K562 (cell line): ENCODE results near the gene ZFYVE21. TPM values are rescaled to one million over a fixed set of nuclear protein-coding genes. Genes with fewer than 3 reads are reported as not detected.

Source experiments
- ATAC-seq: fragments of 200-7000 bp; cut with Tn5 transposase; 3 replicates; pipeline ENCODE4 v1.9.1; 2020; ENCODE audit warnings: moderate library complexity
- BruUV-seq: library from RNA; stranded (reverse); fragments of 400-500 nt; replicated peaks from 2 replicates; lab custom pipeline; 2021; lab: Mats Ljungman, UMichigan
- CTCF ChIA-PET: fragments of 300-600 bp; formaldehyde crosslinking; extraction: SDS; loops from one replicate; lab custom pipeline; 2021; ENCODE audit warnings: low intra/inter-chr PET ratio; lab: Yijun Ruan, JAX
- POLR2A ChIA-PET: fragments of 300-600, 350-650 bp; sonication (Branson Sonifier 250); formaldehyde crosslinking; extraction: SDS; loops from one replicate; lab custom pipeline; 2021; ENCODE audit warnings: antibody characterized with exemption, inconsistent platforms; lab: Yijun Ruan, JAX
- DNase-seq, 4 experiments: peaks; one replicate each; pipeline versions ENCODE4 v3.0.0 to v3.0.0-alpha.2; 2011 to 2018; ENCODE audit warnings: low spot score in 3 of 4, mixed read lengths in 3 of 4; ENCODE audit errors: extremely low read depth in 1 of 4
- FAIRE-seq: peaks from 2 replicates; lab custom pipeline; 2011; peaks lifted over from hg19 to GRCh38; lab: Jason Lieb, UNC
- H2AFZ ChIP-seq: 2 replicates; pipeline ENCODE4 v1.6.0; 2011; ENCODE audit warnings: low read depth, low read length, control low read depth, inconsistent platforms
- H3K27ac ChIP-seq: fragments of 200-600 bp; 3 replicates; pipeline ENCODE4 v1.8.0; 2011; ENCODE audit warnings: low read depth, mild to moderate bottlenecking, control low read depth, inconsistent platforms, low read length, moderate library complexity, mixed read lengths; ENCODE audit errors: extremely low read depth
- H3K27me3 ChIP-seq, 2 experiments: fragments of 300-600 bp in 1 of 2; 2 replicates in 1 of 2; 3 replicates in 1 of 2; pipeline versions ENCODE4 v1.6.0 to v1.8.0; 2011; ENCODE audit warnings: inconsistent platforms in 2 of 2, low read length in 2 of 2, mild to moderate bottlenecking in 1 of 2, mixed read lengths in 1 of 2, moderate library complexity in 1 of 2; ENCODE audit not compliant: control insufficient read depth in 2 of 2, insufficient read depth in 2 of 2
- H3K36me3 ChIP-seq: fragments of 300-600 bp; 3 replicates; pipeline ENCODE4 v1.8.0; 2011; ENCODE audit warnings: mild to moderate bottlenecking, low read length, inconsistent platforms; ENCODE audit not compliant: control insufficient read depth, insufficient read depth
- H3K4me1 ChIP-seq, 2 experiments: fragments of 200-600 bp in 1 of 2; replicated peaks in 1 of 2; 2 replicates in 1 of 2; 3 replicates in 1 of 2; pipeline versions ENCODE4 v1.5.1 to v1.8.0; 2011; ENCODE audit warnings: inconsistent platforms in 2 of 2, low read length in 2 of 2, mild to moderate bottlenecking in 1 of 2, mixed read lengths in 1 of 2, moderate library complexity in 1 of 2; ENCODE audit not compliant: control insufficient read depth in 2 of 2, insufficient read depth in 2 of 2
- H3K4me2 ChIP-seq: 2 replicates; pipeline ENCODE4 v1.6.1; 2011; ENCODE audit warnings: low read length, control low read depth, inconsistent platforms, mixed read lengths; ENCODE audit not compliant: insufficient read depth
- H3K4me3 ChIP-seq: fragments of 200-600 bp; sonication (generic), shearing (Covaris generic); 2 replicates; pipeline ENCODE4 v1.5.1; 2016; ENCODE audit warnings: control low read depth, inconsistent platforms
- H3K79me2 ChIP-seq: fragments of 200-600 bp; 3 replicates; pipeline ENCODE4 v1.8.0; 2011; ENCODE audit warnings: low read length, inconsistent platforms; ENCODE audit not compliant: control insufficient read depth, insufficient read depth
- H3K9ac ChIP-seq, 2 experiments: 2 replicates each; pipeline versions ENCODE4 v1.6.0 to v1.6.1; 2011; ENCODE audit warnings: low read depth in 2 of 2, low read length in 2 of 2, control low read depth in 1 of 2, inconsistent platforms in 1 of 2, mild to moderate bottlenecking in 1 of 2, mixed read lengths in 1 of 2; ENCODE audit not compliant: insufficient read depth in 1 of 2
- H3K9me1 ChIP-seq: one replicate; pipeline ENCODE4 v1.6.0; 2011; ENCODE audit warnings: inconsistent platforms, mild to moderate bottlenecking, low read length, moderate library complexity; ENCODE audit not compliant: control insufficient read depth, insufficient read depth
- H3K9me3 ChIP-seq: replicated peaks from 2 replicates; pipeline ENCODE4 v1.5.1; 2011; ENCODE audit warnings: low read depth, low read length, inconsistent platforms; ENCODE audit not compliant: control insufficient read depth, insufficient read depth
- H4K20me1 ChIP-seq: replicated peaks from 2 replicates; pipeline ENCODE4 v1.6.1; 2011; ENCODE audit warnings: low read length, inconsistent platforms, mixed read lengths; ENCODE audit not compliant: control insufficient read depth, insufficient read depth
- CHD4 ChIP-seq: fragments of 200-600 bp; sonication (generic); IDR thresholded peaks from 3 replicates; pipeline ENCODE4 v1.6.1; 2012; ENCODE audit warnings: low read depth, mild to moderate bottlenecking, mixed read lengths, low read length, inconsistent platforms; ENCODE audit not compliant: insufficient read depth, insufficient replicate concordance, poor library complexity, severe bottlenecking
- EZH2 ChIP-seq: IDR thresholded peaks from 2 replicates; pipeline ENCODE4 v1.6.1; 2012; ENCODE audit warnings: low read depth, mild to moderate bottlenecking, inconsistent platforms, low read length, borderline replicate concordance
- KAT8 ChIP-seq: fragments of 450-650 bp; IDR thresholded peaks from 2 replicates; pipeline ENCODE4 v1.6.1; 2016; ENCODE audit warnings: low read depth, mild to moderate bottlenecking
- RCOR1 ChIP-seq, 2 experiments: IDR thresholded peaks; 2 replicates each; pipeline ENCODE4 v1.6.1; 2012; ENCODE audit warnings: low read depth in 2 of 2, low read length in 2 of 2, borderline replicate concordance in 1 of 2, improper control_type of control experiment in 1 of 2
- SRSF7 ChIP-seq: fragments of 200-400 bp; formaldehyde crosslinking; optimal IDR thresholded peaks from 2 replicates; pipeline ENCODE3; 2017; ENCODE audit warnings: mild to moderate bottlenecking, low read depth, low read length
- ZNF764 ChIP-seq: fragments of 250-450 bp; sonication (Bioruptor Pico); IDR thresholded peaks from 2 replicates; pipeline ENCODE4 v1.4.0; 2020; ENCODE audit warnings: low read depth, mild to moderate bottlenecking, moderate library complexity
- WGBS: fragments of 100-300 bp; shearing (Covaris generic); methylation state at CpG from one replicate; pipeline ENCODE4 v1.1.6; 2016; ENCODE audit warnings: low coverage, mixed read lengths; ENCODE audit not compliant: insufficient coverage; ENCODE audit errors: missing lambda C conversion rate; 5-methylcytosine and 5-hydroxymethylcytosine counted together
- in situ Hi-C: fragments of 300-500 bp; cut with MboI; formaldehyde crosslinking; loops from 4 replicates; pipeline ENCODE4 v1.15.0; 2018; ENCODE audit warnings: inconsistent platforms, mixed read lengths
- intact Hi-C: fragments of 100-400 bp; cut with micrococcal nuclease; formaldehyde crosslinking; loops from 2 replicates; pipeline ENCODE4 v1.14.2; 2022
- polyA plus RNA-seq, 8 experiments: library from polyadenylated mRNA; depleted of rRNA in 4 of 8; stranded (reverse) in 5 of 8; unstranded in 3 of 8; fragments of >200 nt; fragmentation: Nextera tagmentation in 2 of 8; fragmentation: Illumina TruSeq in 1 of 8; extraction: Ambion mirVana in 2 of 8; extraction: Trizol in 1 of 8; gene quantifications; 2 replicates each; pipeline versions ENCODE4 v1.2.1 to v1.2.3, GENCODE V29; 2011 to 2014; ENCODE audit warnings: inconsistent platforms in 1 of 8, missing spikeins in 1 of 8
- total RNA-seq, 7 experiments: library from RNA; depleted of rRNA in 6 of 7; stranded (reverse); fragments of >200 nt in 6 of 7; fragmentation: Illumina TruSeq in 2 of 7; extraction: Trizol in 2 of 7; gene quantifications; 2 replicates each; pipeline versions ENCODE4 v1.2.1 to v1.2.3, GENCODE V29; 2011 to 2021; ENCODE audit warnings: low replicate concordance in 1 of 7
- TF ChIP-seq, protein P1 (sequence below): fragments of 200-800 bp; sonication (Bioruptor generic); IDR thresholded peaks from 2 replicates; pipeline ENCODE4 v1.6.1; 2016; ENCODE audit warnings: missing genetic modification characterization, missing compliant biosample characterization

Gene ZFYVE21
- total and polyA plus RNA-seq, 9 of the 15 experiments (the other 6 are each of a cell fraction or from before 2014, with no cell fraction given), result 0.90 to 23.1 (median 15.6) TPM

GRCh38 chr14:103748534-103748857, 32.9 kb downstream of the ZFYVE21 start:
- H3K79me2 ChIP-seq, result no peaks in the 10 kb centered on the region
- no peak overlapping the region for H3K9ac ChIP-seq
- BruUV-seq, result no TSS peak
- H3K9me1 ChIP-seq, result no peaks in the 10 kb centered on the region
- intact Hi-C loops, result loop anchor here (2.0 kb wide), 1 partner anchor 176 kb away; no protein-coding TSS in a partner anchor
- no peak for DNase-seq
- peak; percentile 37; the same call in 2 of the 3 replicates for ATAC-seq
- H3K9me3 ChIP-seq, result no peaks in the 10 kb centered on the region
- WGBS, result 8% methylated on average over 2 of the region's 5 CpGs
- in situ Hi-C loops, result no loop called here
- TF ChIP-seq EZH2, result no peak
- TF ChIP-seq ZNF764 (CRISPR knock-in tag), result no peak
- TF ChIP-seq, protein P1, sequence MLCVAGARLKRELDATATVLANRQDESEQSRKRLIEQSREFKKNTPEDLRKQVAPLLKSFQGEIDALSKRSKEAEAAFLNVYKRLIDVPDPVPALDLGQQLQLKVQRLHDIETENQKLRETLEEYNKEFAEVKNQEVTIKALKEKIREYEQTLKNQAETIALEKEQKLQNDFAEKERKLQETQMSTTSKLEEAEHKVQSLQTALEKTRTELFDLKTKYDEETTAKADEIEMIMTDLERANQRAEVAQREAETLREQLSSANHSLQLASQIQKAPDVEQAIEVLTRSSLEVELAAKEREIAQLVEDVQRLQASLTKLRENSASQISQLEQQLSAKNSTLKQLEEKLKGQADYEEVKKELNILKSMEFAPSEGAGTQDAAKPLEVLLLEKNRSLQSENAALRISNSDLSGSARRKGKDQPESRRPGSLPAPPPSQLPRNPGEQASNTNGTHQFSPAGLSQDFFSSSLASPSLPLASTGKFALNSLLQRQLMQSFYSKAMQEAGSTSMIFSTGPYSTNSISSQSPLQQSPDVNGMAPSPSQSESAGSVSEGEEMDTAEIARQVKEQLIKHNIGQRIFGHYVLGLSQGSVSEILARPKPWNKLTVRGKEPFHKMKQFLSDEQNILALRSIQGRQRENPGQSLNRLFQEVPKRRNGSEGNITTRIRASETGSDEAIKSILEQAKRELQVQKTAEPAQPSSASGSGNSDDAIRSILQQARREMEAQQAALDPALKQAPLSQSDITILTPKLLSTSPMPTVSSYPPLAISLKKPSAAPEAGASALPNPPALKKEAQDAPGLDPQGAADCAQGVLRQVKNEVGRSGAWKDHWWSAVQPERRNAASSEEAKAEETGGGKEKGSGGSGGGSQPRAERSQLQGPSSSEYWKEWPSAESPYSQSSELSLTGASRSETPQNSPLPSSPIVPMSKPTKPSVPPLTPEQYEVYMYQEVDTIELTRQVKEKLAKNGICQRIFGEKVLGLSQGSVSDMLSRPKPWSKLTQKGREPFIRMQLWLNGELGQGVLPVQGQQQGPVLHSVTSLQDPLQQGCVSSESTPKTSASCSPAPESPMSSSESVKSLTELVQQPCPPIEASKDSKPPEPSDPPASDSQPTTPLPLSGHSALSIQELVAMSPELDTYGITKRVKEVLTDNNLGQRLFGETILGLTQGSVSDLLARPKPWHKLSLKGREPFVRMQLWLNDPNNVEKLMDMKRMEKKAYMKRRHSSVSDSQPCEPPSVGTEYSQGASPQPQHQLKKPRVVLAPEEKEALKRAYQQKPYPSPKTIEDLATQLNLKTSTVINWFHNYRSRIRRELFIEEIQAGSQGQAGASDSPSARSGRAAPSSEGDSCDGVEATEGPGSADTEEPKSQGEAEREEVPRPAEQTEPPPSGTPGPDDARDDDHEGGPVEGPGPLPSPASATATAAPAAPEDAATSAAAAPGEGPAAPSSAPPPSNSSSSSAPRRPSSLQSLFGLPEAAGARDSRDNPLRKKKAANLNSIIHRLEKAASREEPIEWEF (CRISPR knock-in tag), result no peak
- no peak for TF ChIP-seq KAT8
- no peak for TF ChIP-seq CHD4
- TF ChIP-seq RCOR1 (IDR thresholded peaks at IDR 0.05; ENCODE audit: borderline replicate concordance in 1 of 2, low read depth in 2 of 2, low read length in 2 of 2), result no peak
- TF ChIP-seq SRSF7, result no peak
- FAIRE-seq, result no peak
- H4K20me1 ChIP-seq, result no peaks in the 10 kb centered on the region
- ChIA-PET CTCF (no interaction called here), POLR2A (interaction anchor here (0.7 kb wide), 2 partner anchors 12 to 343 kb away, joined by 3 read pairs; no protein-coding TSS in a partner anchor)
- no peak overlapping the region for H2AFZ ChIP-seq
- no peaks in the 10 kb centered on the region; a peak in 3 of 5 replicates for H3K4me1 ChIP-seq
- H3K27ac ChIP-seq, result no peak overlapping the region
- H3K36me3 ChIP-seq, result no peaks in the 10 kb centered on the region
- H3K27me3 ChIP-seq, result peaks cover 2 to 10% of the 10 kb centered on the region in 2 experiments; a peak in 3 of 5 replicates
- no peak overlapping the region for H3K4me3 ChIP-seq
- H3K4me2 ChIP-seq, result no peak overlapping the region
